HG02970 (cell line): ENCODE measurements around the gene RUNX2.

Experiments
- ATAC-seq: cut with Tn5 transposase; IDR thresholded peaks from one replicate; pipeline ENCODE4 v1.9.1; 2021; ENCODE audit warnings: mild to moderate bottlenecking, moderate library complexity, moderate number of reproducible peaks; ENCODE audit not compliant: unreplicated experiment, low FRiP score

The RUNX2 gene

DNA sequence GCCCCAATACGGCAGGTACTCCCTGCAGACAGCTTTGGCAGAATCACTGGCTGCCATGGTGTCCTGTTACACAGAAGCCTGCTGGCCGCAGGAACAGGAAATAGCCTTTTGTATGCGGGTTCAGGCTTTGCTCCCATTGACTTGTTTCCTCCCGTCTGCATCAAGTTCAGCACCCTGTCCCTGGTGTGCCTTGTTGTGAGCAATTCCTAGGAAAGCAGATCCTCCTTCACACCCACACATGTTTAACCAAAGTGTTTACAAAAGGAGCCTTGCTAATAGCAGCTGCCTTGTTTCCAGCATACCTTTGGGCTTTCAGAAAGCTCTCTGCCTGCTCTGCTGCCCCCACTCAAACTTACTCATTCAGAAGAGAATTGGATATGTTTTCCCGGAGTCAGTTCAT lies 176.8 kb downstream of the RUNX2 start:
- no peak for ATAC-seq

GRCh38 chr6:45505470-45505869 lies 177.3 kb downstream of the RUNX2 start:
- no peak for ATAC-seq

DNA sequence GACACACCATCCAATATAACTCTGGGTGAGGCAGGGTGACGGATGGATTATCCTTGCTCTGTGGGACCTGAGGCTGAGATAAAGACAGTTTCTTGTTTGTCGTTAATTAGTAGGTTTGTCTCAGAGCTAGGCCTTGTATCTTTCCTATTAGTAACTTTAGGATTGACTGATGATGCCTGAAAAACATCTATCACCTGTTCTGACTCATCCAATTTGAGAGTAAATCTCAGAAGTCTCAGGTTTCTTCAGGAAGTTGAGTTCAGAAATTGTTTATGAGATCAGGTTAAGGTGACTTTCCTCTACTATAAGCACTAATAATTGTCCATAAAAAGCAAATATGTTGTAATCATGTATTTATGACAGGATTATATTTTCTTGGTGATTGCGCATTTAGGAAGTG lies 179.1 kb downstream of the RUNX2 start:
- ATAC-seq = no peak

- no peak for ATAC-seq
Observed at GRCh38 chr6:45509426-45509825, 181.3 kb downstream of the RUNX2 start.

- ATAC-seq = no peak
Observed at GRCh38 chr6:45512717-45513116, 184.6 kb downstream of the RUNX2 start.

DNA sequence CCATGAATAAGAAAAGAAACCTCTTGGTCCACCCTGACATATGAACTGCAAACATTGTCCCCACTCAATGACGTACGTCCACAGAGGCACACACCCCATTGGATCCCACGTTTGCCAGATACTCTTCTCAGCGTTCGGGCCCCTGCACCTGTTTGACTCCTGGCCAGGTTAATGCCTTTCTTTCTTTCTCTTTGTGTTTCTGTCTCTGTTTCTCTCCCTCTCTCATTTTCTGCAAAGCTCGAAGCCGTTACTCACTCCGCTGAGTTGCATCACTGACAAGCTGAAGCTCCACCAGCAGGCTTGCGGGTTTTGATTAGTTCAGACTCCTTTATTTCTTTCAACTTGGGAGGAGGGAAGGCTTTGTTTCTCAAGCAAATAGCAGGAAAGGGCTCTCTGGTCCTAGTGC lies 185.1 kb downstream of the RUNX2 start:
- no peak for ATAC-seq

GRCh38 chr6:45513843-45514242 lies 185.7 kb downstream of the RUNX2 start:
- no peak for ATAC-seq

- no peak for ATAC-seq
Observed at GRCh38 chr6:45514454-45515230, 186.5 kb downstream of the RUNX2 start.

DNA sequence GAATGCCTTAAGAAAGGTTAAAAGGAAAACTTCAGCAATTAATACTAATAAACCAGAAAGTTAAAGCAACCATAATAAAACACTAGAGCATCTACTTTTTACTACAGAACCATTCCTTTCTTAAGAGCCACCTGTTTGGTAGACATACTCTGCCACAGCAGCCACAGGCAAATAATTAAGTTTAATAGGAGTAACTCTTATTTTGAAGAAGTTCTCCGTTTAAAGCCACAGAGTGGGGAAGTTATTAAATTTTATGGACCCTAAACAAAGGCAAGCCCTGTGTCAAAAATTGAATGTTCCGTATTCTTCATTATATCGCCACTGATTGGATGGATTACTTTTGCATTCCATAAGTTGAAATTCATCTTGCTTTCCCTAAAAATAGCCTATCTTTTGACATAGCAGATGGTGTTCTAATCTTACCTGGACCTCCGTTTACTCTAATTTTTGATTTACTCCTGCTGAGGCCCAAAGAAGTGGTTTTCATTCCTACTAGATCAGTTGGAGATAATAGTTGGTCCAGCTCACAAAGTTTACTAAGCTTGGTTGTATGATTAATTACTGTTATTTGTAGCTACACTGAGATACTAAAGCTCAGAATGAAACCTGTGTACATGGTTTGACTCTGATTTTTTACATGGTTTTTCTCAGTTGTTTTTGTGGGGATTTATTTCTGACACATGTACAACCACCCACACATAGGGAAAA lies 190.0 kb downstream of the RUNX2 start:
- ATAC-seq = no peak

DNA sequence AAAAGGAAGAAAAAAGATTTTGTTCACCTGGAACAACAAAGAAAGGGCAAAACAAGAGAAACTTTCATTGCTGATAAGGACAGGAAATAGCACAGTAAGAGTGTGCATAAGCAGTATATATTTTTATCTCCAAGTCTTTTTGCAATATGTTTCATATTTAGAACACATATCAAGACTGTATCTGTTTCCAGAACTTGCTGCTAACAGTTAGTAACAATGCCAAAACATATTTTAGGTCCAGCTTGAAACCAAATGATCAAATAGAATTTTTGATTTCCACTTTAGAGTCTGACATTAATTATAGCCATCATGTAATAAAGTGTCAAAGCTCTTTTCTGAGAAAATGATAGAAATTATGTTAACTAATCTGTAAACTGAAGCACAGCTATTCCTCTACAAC lies 193.1 kb downstream of the RUNX2 start:
- ATAC-seq = no peak

- no peak for ATAC-seq
Observed at GRCh38 chr6:45522486-45522885, 194.4 kb downstream of the RUNX2 start.

- ATAC-seq = no peak
Observed at GRCh38 chr6:45527210-45527609, 199.1 kb downstream of the RUNX2 start.

- ATAC-seq = no peak
Observed at GRCh38 chr6:45531999-45532595, 204.0 kb downstream of the RUNX2 start.

DNA sequence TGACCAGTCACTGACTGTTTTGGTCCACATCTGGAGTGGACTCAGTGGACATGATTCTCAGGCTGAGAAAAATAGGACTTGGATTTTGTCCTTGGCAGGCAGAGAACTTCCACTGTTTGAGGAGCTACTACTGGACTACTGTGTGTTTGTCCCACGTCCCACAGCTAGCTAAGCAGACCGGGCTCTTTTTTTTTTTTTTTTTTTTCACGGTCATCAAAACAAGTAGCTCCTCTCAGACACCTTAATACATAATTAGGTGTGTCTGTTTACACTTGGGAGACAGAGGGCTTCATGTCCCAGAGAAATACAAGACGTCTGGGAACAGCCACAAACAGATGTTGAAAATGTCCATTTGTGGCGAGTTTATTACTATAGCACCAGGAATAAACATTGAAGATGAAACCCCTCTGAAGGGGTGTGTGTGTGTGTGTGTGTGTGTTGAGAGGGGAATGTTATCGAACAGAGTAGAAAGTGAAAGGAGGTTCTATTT lies 204.6 kb downstream of the RUNX2 start:
- no peak for ATAC-seq

DNA sequence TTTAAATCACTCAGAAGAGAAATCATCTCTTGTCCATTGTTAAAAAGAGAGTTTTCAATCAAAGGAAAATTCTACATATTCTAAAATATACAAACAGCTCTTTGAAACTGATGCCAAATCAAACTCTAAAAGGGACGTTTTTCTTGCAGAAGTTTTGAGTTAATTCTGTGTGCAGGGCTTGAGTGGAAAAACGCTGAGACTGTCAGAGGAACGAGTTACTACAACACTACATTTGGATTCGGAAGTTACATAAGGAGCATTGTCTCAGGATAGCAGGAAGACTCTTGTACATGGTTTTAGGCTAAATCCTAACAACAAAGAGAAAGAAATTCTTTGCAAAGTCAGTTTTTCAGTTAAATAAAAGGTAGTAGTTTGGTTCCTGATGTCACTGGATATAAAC lies 205.3 kb downstream of the RUNX2 start:
- no peak for ATAC-seq

DNA sequence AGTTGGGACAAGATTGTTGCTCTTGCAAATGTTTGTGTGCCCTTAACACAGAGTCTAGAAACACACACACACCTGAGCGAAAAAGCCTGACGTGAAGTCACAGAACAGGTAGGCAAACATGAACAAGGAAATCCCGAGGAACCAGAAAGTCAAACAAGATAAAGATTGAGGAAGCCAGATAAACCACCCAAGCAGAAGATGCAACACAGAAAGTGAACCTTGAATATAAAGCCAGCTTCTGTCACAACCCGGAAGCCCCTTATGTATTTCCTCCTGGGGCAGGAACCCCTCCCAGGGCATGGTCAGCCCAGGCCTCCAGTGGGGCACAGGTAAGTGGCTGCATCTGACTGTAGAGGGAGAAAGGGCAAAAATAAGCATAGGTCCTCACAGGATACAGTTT lies 207.8 kb downstream of the RUNX2 start:
- ATAC-seq = no peak

GRCh38 chr6:45537539-45537938 lies 209.4 kb downstream of the RUNX2 start:
- ATAC-seq = no peak

- ATAC-seq = no peak
Observed at GRCh38 chr6:45538641-45539547, 210.8 kb downstream of the RUNX2 start.

- no peak for ATAC-seq
Observed at GRCh38 chr6:45540375-45540920, 212.3 kb downstream of the RUNX2 start.

GRCh38 chr6:45541934-45542333 lies 213.8 kb downstream of the RUNX2 start:
- no peak for ATAC-seq
